Brain microvascular endothelial cell (primary cell): ENCODE results near the gene HIF1A.

Experiments used
- DNase-seq: peaks from one replicate; pipeline ENCODE4 v3.0.0-alpha.2; 2020
- H3K27ac ChIP-seq: fragments of 250-450 bp; sonication (Bioruptor Pico); 2 replicates; pipeline ENCODE4 v1.5.1; 2020; ENCODE audit warnings: mild to moderate bottlenecking, moderate library complexity
- H3K27me3 ChIP-seq: fragments of 250-450 bp; sonication (Bioruptor Pico); replicated peaks from 2 replicates; pipeline ENCODE4 v1.5.1; 2020; ENCODE audit warnings: mild to moderate bottlenecking
- H3K36me3 ChIP-seq: fragments of 250-450 bp; sonication (Bioruptor Pico); replicated peaks from 2 replicates; pipeline ENCODE4 v1.5.1; 2020; ENCODE audit warnings: mild to moderate bottlenecking
- H3K4me3 ChIP-seq: 2 replicates; pipeline ENCODE4 v1.5.1; 2011; ENCODE audit warnings: low read depth, mild to moderate bottlenecking, control low read depth, low read length, moderate library complexity
- in situ Hi-C: cut with HindIII; loops from 2 replicates; pipeline ENCODE4 v1.10.0; 2017; ENCODE audit warnings: low sequenced_read_pairs, low pct_ligation_motif_present
- TF ChIP-seq, protein P1 (sequence below): IDR thresholded peaks from 2 replicates; pipeline ENCODE4 v1.5.1; 2011; ENCODE audit warnings: low read depth, mild to moderate bottlenecking, moderate library complexity, low read length, control low read depth, inconsistent platforms; ENCODE audit errors: missing control alignments

The HIF1A gene

DNA sequence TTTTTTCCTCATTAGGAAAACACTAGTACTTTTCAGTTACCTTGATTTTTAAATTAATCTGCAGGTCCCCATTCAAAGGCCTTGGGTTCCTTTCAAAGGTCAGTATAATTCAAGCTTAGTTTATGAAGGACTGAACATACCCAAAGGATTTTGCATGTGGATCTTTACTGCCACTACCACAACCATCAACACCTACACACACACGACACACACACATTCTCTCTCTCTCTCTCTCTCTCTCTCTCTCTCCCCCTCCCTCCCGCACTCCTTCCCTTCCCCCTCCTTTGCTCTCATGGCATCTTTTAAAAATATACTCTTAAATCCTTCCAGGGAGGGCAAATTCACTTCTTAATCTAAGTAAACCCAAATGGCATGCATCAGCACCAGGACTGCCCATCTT is 28.8 kb downstream of the HIF1A start:
- no peak for DNase-seq
- no peak overlapping the region for H3K27ac ChIP-seq
- TF ChIP-seq, protein P1, sequence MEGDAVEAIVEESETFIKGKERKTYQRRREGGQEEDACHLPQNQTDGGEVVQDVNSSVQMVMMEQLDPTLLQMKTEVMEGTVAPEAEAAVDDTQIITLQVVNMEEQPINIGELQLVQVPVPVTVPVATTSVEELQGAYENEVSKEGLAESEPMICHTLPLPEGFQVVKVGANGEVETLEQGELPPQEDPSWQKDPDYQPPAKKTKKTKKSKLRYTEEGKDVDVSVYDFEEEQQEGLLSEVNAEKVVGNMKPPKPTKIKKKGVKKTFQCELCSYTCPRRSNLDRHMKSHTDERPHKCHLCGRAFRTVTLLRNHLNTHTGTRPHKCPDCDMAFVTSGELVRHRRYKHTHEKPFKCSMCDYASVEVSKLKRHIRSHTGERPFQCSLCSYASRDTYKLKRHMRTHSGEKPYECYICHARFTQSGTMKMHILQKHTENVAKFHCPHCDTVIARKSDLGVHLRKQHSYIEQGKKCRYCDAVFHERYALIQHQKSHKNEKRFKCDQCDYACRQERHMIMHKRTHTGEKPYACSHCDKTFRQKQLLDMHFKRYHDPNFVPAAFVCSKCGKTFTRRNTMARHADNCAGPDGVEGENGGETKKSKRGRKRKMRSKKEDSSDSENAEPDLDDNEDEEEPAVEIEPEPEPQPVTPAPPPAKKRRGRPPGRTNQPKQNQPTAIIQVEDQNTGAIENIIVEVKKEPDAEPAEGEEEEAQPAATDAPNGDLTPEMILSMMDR: no peak
- H3K36me3 ChIP-seq: peaks cover 87% of the 10 kb centered on the region
- H3K4me3 ChIP-seq: no peak overlapping the region
- in situ Hi-C loops: loop anchor here (25.0 kb wide), 2 partner anchors 162 to 262 kb away; no protein-coding TSS in a partner anchor
- H3K27me3 ChIP-seq: no peaks in the 10 kb centered on the region

DNA sequence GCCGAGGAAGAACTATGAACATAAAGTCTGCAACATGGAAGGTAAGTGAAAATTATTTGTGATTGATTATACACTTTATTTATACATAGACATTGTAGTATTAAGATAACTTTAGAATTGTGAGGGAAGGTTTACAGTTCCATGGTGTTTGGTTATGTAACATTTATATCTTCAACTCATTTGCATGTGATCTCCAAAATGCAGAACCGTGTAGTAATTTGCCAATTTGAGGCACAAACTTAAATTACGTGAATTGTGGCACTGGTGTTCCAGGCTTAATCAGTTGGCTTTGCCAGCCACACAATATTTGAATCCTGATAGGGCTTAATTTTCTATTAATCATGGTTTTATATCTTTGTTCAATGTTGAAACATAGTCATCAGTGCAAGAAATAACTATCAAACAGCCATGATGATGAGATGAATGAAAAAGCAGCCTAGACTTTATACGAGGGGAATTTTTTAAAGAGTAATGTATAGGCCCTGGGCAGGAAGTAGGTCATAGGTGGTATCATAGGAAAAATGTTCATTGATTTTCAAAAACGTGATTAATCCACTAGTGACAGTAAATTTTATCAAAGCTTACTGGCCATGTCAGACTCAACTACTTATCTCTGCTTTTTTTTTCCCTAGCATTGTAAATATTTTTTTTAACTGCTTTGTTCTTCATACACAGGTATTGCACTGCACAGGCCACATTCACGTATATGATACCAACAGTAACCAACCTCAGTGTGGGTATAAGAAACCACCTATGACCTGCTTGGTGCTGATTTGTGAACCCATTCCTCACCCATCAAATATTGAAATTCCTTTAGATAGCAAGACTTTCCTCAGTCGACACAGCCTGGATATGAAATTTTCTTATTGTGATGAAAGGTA is 31.7 kb downstream of the HIF1A start:
- no peak for DNase-seq
- Histone ChIP-seq H3K27me3 (no peaks in the 10 kb centered on the region), H3K4me3 (no peak overlapping the region), H3K36me3 (peaks cover 94% of the 10 kb centered on the region), H3K27ac (peak overlapping the region; percentile 15)
- TF ChIP-seq, protein P1: no peak
- in situ Hi-C loops: no loop called here

DNA sequence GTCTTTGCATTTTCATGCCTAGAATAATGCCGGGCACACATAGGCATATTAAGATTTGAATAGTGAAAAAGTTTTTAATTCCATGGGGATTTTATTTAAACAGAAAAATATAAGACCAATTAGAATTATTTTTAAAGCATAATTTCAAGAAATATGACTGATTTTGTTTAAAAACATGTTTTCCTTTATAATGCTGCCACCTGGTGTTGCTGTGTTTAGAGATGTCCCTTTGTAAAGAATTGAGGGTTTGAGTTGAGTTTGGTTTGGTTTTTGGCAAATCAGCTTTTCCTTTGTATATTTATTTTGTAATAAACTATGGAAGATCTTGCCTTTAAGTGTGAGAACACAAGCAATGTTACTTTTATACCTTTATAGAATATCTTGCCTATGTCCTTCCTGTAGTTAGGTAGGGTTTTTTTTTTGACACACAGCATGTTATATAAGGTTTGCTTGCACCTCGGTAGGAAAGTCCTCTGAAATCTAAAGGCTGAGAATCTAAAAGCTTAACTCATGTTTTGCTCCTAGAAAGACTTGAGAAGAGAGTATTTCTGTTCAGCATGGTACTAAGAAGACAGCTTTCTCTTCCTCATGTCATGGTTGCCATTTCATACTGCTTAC is 35.6 kb downstream of the HIF1A start:
- peaks cover 98% of the 10 kb centered on the region for H3K36me3 ChIP-seq
- no peak for DNase-seq
- in situ Hi-C loops: no loop called here
- H3K4me3 ChIP-seq: no peak overlapping the region
- no peak overlapping the region for H3K27ac ChIP-seq
- H3K27me3 ChIP-seq: no peaks in the 10 kb centered on the region
- TF ChIP-seq, protein P1: peak; percentile 6

DNA sequence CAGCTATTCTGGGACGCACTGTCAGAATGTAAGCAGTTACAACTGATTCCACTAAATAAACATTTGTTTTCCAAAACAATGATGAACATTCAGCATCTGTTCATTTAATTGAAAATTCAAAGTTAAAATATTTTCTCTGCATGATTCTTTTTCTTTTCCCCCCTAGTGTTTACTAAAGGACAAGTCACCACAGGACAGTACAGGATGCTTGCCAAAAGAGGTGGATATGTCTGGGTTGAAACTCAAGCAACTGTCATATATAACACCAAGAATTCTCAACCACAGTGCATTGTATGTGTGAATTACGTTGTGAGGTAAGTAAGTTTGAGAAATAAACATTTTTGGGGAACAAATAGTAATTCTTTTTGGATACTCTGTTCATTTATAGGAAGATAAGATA is 38.7 kb downstream of the HIF1A start:
- H3K27me3 ChIP-seq: no peaks in the 10 kb centered on the region
- H3K4me3 ChIP-seq: no peak overlapping the region
- TF ChIP-seq, protein P1: no peak
- H3K27ac ChIP-seq: no peak overlapping the region
- no peak for DNase-seq
- peaks cover 98% of the 10 kb centered on the region for H3K36me3 ChIP-seq
- in situ Hi-C loops: no loop called here

DNA sequence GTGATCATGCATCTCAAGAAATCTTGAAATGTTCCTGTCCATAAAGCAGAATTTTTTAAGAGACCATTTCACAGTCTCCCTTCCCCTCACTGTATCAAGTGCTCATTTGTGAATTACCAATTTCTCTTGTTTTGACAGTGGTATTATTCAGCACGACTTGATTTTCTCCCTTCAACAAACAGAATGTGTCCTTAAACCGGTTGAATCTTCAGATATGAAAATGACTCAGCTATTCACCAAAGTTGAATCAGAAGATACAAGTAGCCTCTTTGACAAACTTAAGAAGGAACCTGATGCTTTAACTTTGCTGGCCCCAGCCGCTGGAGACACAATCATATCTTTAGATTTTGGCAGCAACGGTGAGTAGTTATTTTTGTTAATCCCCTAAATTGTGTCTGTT is 41.4 kb downstream of the HIF1A start:
- H3K36me3 ChIP-seq: peaks cover 97% of the 10 kb centered on the region
- TF ChIP-seq, protein P1: no peak
- no peak for DNase-seq
- H3K27ac ChIP-seq: peak overlapping the region; percentile 57
- in situ Hi-C loops: no loop called here
- no peak overlapping the region for H3K4me3 ChIP-seq
- no peaks in the 10 kb centered on the region for H3K27me3 ChIP-seq
